WI38 (cell line): ENCODE measurements around the gene FATE1.

Experiments used
- H3K4me3 ChIP-seq: 2 replicates; pipeline ENCODE4 v1.5.1; 2011; ENCODE audit warnings: low read depth, mild to moderate bottlenecking, control low read depth, low read length
- CTCF ChIP-seq: IDR thresholded peaks from 2 replicates; pipeline ENCODE4 v1.5.1; 2012; ENCODE audit warnings: low read depth, mild to moderate bottlenecking, control low read depth, low read length

The FATE1 gene

GRCh38 chrX:151729056-151729725 lies 13.4 kb downstream of the FATE1 start:
- TF ChIP-seq CTCF: no peak
- no peak overlapping the region for H3K4me3 ChIP-seq

- no peak within 1 kb of the TSS for H3K4me3 ChIP-seq
Observed at GRCh38 chrX:151734446-151734845, 18.6 kb downstream of the FATE1 start, which contains the start of gene CNGA2. Gene CNGA2 (plus strand): TSS chrX:151734746. CDS start chrX:151738484, 3,738 bp downstream.

GRCh38 chrX:151735219-151735618 lies 19.4 kb downstream of the FATE1 start:
- TF ChIP-seq CTCF: no peak
- H3K4me3 ChIP-seq: no peak overlapping the region

More at GRCh38 chrX:151734446-151734845, 18.6 kb downstream of the FATE1 start, which contains the start of gene CNGA2:
- TF ChIP-seq CTCF: no peak

- H3K4me3 ChIP-seq: no peak overlapping the region
- TF ChIP-seq CTCF: no peak
Observed at GRCh38 chrX:151736685-151737084, 20.9 kb downstream of the FATE1 start.

GRCh38 chrX:151737494-151737893 lies 21.7 kb downstream of the FATE1 start:
- no peak for TF ChIP-seq CTCF

GRCh38 chrX:151738751-151739150 lies 22.9 kb downstream of the FATE1 start:
- TF ChIP-seq CTCF: no peak
- H3K4me3 ChIP-seq: no peak overlapping the region

More at GRCh38 chrX:151737494-151737893, 21.7 kb downstream of the FATE1 start:
- H3K4me3 ChIP-seq: no peak overlapping the region

- no peak for TF ChIP-seq CTCF
- H3K4me3 ChIP-seq: no peak overlapping the region
Observed at GRCh38 chrX:151741606-151742005, 25.8 kb downstream of the FATE1 start.
